K562 (cell line): Measurements from ENCODE around the gene TPPP. TPM values are rescaled to one million over a fixed set of nuclear protein-coding genes. Genes with fewer than 3 reads are reported as not detected.
A peak's percentile ranks its signal among the peaks of the same experiment; 100 is the strongest.

Experiments
- ATAC-seq: fragments of 200-7000 bp; cut with Tn5 transposase; 3 replicates; pipeline ENCODE4 v1.9.1; 2020; ENCODE audit warnings: moderate library complexity
- BruUV-seq: library from RNA; stranded (reverse); fragments of 400-500 nt; replicated peaks from 2 replicates; lab custom pipeline; 2021; lab: Mats Ljungman, UMichigan
- CTCF ChIA-PET: fragments of 300-600 bp; formaldehyde crosslinking; extraction: SDS; loops from one replicate; lab custom pipeline; 2021; ENCODE audit warnings: low intra/inter-chr PET ratio; lab: Yijun Ruan, JAX
- POLR2A ChIA-PET: fragments of 300-600, 350-650 bp; sonication (Branson Sonifier 250); formaldehyde crosslinking; extraction: SDS; loops from one replicate; lab custom pipeline; 2021; ENCODE audit warnings: antibody characterized with exemption, inconsistent platforms; lab: Yijun Ruan, JAX
- DNase-seq, 4 experiments: peaks; one replicate each; pipeline versions ENCODE4 v3.0.0 to v3.0.0-alpha.2; 2011 to 2018; ENCODE audit warnings: low spot score in 3 of 4, mixed read lengths in 3 of 4; ENCODE audit errors: extremely low read depth in 1 of 4
- FAIRE-seq: peaks from 2 replicates; lab custom pipeline; 2011; peaks lifted over from hg19 to GRCh38; lab: Jason Lieb, UNC
- H2AFZ ChIP-seq: 2 replicates; pipeline ENCODE4 v1.6.0; 2011; ENCODE audit warnings: low read depth, low read length, control low read depth, inconsistent platforms
- H3K27ac ChIP-seq: fragments of 200-600 bp; 3 replicates; pipeline ENCODE4 v1.8.0; 2011; ENCODE audit warnings: low read depth, mild to moderate bottlenecking, control low read depth, inconsistent platforms, low read length, moderate library complexity, mixed read lengths; ENCODE audit errors: extremely low read depth
- H3K27me3 ChIP-seq, 2 experiments: fragments of 300-600 bp in 1 of 2; 2 replicates in 1 of 2; 3 replicates in 1 of 2; pipeline versions ENCODE4 v1.6.0 to v1.8.0; 2011; ENCODE audit warnings: inconsistent platforms in 2 of 2, low read length in 2 of 2, mild to moderate bottlenecking in 1 of 2, mixed read lengths in 1 of 2, moderate library complexity in 1 of 2; ENCODE audit not compliant: control insufficient read depth in 2 of 2, insufficient read depth in 2 of 2
- H3K36me3 ChIP-seq: fragments of 300-600 bp; 3 replicates; pipeline ENCODE4 v1.8.0; 2011; ENCODE audit warnings: mild to moderate bottlenecking, low read length, inconsistent platforms; ENCODE audit not compliant: control insufficient read depth, insufficient read depth
- H3K4me1 ChIP-seq, 2 experiments: fragments of 200-600 bp in 1 of 2; replicated peaks in 1 of 2; 2 replicates in 1 of 2; 3 replicates in 1 of 2; pipeline versions ENCODE4 v1.5.1 to v1.8.0; 2011; ENCODE audit warnings: inconsistent platforms in 2 of 2, low read length in 2 of 2, mild to moderate bottlenecking in 1 of 2, mixed read lengths in 1 of 2, moderate library complexity in 1 of 2; ENCODE audit not compliant: control insufficient read depth in 2 of 2, insufficient read depth in 2 of 2
- H3K4me2 ChIP-seq: 2 replicates; pipeline ENCODE4 v1.6.1; 2011; ENCODE audit warnings: low read length, control low read depth, inconsistent platforms, mixed read lengths; ENCODE audit not compliant: insufficient read depth
- H3K4me3 ChIP-seq: fragments of 200-600 bp; sonication (generic), shearing (Covaris generic); 2 replicates; pipeline ENCODE4 v1.5.1; 2016; ENCODE audit warnings: control low read depth, inconsistent platforms
- H3K79me2 ChIP-seq: fragments of 200-600 bp; 3 replicates; pipeline ENCODE4 v1.8.0; 2011; ENCODE audit warnings: low read length, inconsistent platforms; ENCODE audit not compliant: control insufficient read depth, insufficient read depth
- H3K9ac ChIP-seq, 2 experiments: 2 replicates each; pipeline versions ENCODE4 v1.6.0 to v1.6.1; 2011; ENCODE audit warnings: low read depth in 2 of 2, low read length in 2 of 2, control low read depth in 1 of 2, inconsistent platforms in 1 of 2, mild to moderate bottlenecking in 1 of 2, mixed read lengths in 1 of 2; ENCODE audit not compliant: insufficient read depth in 1 of 2
- H3K9me1 ChIP-seq: one replicate; pipeline ENCODE4 v1.6.0; 2011; ENCODE audit warnings: inconsistent platforms, mild to moderate bottlenecking, low read length, moderate library complexity; ENCODE audit not compliant: control insufficient read depth, insufficient read depth
- H3K9me3 ChIP-seq: replicated peaks from 2 replicates; pipeline ENCODE4 v1.5.1; 2011; ENCODE audit warnings: low read depth, low read length, inconsistent platforms; ENCODE audit not compliant: control insufficient read depth, insufficient read depth
- H4K20me1 ChIP-seq: replicated peaks from 2 replicates; pipeline ENCODE4 v1.6.1; 2011; ENCODE audit warnings: low read length, inconsistent platforms, mixed read lengths; ENCODE audit not compliant: control insufficient read depth, insufficient read depth
- FIP1L1 ChIP-seq: fragments of 200-400 bp; formaldehyde crosslinking; IDR thresholded peaks from 2 replicates; pipeline ENCODE4 v1.6.1; 2018; ENCODE audit warnings: mild to moderate bottlenecking, low read depth, low read length; ENCODE audit not compliant: poor library complexity, severe bottlenecking
- POLR2G ChIP-seq: fragments of 200-400 bp; formaldehyde crosslinking; IDR thresholded peaks from 2 replicates; pipeline ENCODE4 v1.6.1; 2017; ENCODE audit warnings: low read depth, mild to moderate bottlenecking, antibody characterized with exemption, low read length, moderate library complexity
- PTTG1 ChIP-seq: fragments of 450-650 bp; IDR thresholded peaks from 2 replicates; pipeline ENCODE4 v1.6.1; 2016; ENCODE audit warnings: low read depth, mild to moderate bottlenecking, missing genetic modification characterization, missing compliant biosample characterization
- ZNF699 ChIP-seq: fragments of 250-450 bp; sonication (Bioruptor Pico); IDR thresholded peaks from 2 replicates; pipeline ENCODE4 v1.8.0; 2021; ENCODE audit warnings: mild to moderate bottlenecking, moderate library complexity; ENCODE audit not compliant: insufficient replicate concordance
- WGBS: fragments of 100-300 bp; shearing (Covaris generic); methylation state at CpG from one replicate; pipeline ENCODE4 v1.1.6; 2016; ENCODE audit warnings: low coverage, mixed read lengths; ENCODE audit not compliant: insufficient coverage; ENCODE audit errors: missing lambda C conversion rate; 5-methylcytosine and 5-hydroxymethylcytosine counted together
- in situ Hi-C: fragments of 300-500 bp; cut with MboI; formaldehyde crosslinking; loops from 4 replicates; pipeline ENCODE4 v1.15.0; 2018; ENCODE audit warnings: inconsistent platforms, mixed read lengths
- intact Hi-C: fragments of 100-400 bp; cut with micrococcal nuclease; formaldehyde crosslinking; loops from 2 replicates; pipeline ENCODE4 v1.14.2; 2022
- polyA plus RNA-seq, 8 experiments: library from polyadenylated mRNA; depleted of rRNA in 4 of 8; stranded (reverse) in 5 of 8; unstranded in 3 of 8; fragments of >200 nt; fragmentation: Nextera tagmentation in 2 of 8; fragmentation: Illumina TruSeq in 1 of 8; extraction: Ambion mirVana in 2 of 8; extraction: Trizol in 1 of 8; gene quantifications; 2 replicates each; pipeline versions ENCODE4 v1.2.1 to v1.2.3, GENCODE V29; 2011 to 2014; ENCODE audit warnings: inconsistent platforms in 1 of 8, missing spikeins in 1 of 8
- total RNA-seq, 7 experiments: library from RNA; depleted of rRNA in 6 of 7; stranded (reverse); fragments of >200 nt in 6 of 7; fragmentation: Illumina TruSeq in 2 of 7; extraction: Trizol in 2 of 7; gene quantifications; 2 replicates each; pipeline versions ENCODE4 v1.2.1 to v1.2.3, GENCODE V29; 2011 to 2021; ENCODE audit warnings: low replicate concordance in 1 of 7
- TF ChIP-seq, protein P1 (sequence below): fragments of 450-650 bp; formaldehyde crosslinking; IDR thresholded peaks from 2 replicates; pipeline ENCODE4 v1.4.0; 2022; ENCODE audit warnings: mild to moderate bottlenecking, moderate library complexity
- TF ChIP-seq, protein P2 (sequence below): fragments of 250-450 bp; sonication (Bioruptor Pico); IDR thresholded peaks from 2 replicates; pipeline ENCODE4 v1.8.0; 2022; ENCODE audit warnings: moderate library complexity, mild to moderate bottlenecking, inconsistent platforms

Gene TPPP
- total and polyA plus RNA-seq, 9 of the 15 experiments (the other 6 are each of a cell fraction or from before 2014, with no cell fraction given), result 0.01 to 0.07 (median 0.03) TPM; not detected in 6

DNA sequence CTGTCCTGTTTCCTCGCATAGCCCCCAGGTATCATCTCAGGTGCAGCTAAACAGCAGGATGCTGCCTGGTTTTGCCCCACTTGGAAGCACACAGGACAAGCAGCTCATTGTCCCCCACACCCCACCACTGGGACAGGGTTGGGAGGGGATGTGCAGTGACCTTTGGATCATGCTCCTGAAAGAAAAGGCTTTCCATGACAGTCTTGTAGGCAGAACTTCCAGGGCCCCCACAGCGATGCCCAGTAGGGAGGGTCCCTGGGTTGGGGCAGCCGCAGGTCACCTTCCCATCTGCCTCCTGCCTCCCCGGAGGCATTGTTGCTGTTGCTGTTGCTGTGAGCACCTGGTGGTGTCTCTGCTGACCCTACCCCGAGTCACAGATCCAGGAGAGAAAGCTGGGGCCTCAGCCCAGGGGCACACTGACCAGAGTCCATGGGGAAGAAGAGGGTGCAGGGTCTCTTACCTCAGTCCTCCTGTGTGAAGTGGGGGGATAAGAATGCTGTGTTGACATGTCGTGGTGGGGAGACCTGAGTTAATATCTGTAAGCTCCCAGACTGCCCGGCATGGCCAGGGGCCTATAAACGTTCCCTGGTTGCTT, 72.5 kb downstream of the TPPP start:
- CTCF ChIA-PET, result no interaction called here

DNA sequence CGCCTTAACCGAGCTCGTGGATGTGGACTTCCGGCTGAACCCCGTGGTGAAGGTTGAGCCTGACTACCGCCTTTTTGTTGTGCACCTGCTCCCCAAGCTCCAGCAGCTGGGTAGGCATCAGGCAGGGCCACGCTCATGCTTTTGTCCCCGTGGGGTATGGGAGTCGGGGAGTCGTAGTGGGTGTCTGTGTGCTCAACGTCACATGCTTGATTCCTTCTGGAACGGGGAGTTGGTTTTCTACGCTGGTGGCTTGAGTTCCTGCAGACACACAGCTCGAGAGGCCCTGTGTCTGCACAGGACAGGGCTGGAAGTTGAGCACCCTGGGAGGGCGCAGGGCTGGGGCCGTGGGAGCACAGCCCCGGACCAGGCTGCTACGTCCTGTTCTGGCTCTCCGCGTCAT, 73.0 kb downstream of the TPPP start:
- Histone ChIP-seq H3K27ac (no peak overlapping the region), H3K27me3 (no peaks in the 10 kb centered on the region), H3K9ac (no peak overlapping the region), H3K36me3 (peaks cover 98% of the 10 kb centered on the region), H2AFZ (no peak overlapping the region), H4K20me1 (peaks cover 25% of the 10 kb centered on the region), H3K4me2 (no peak overlapping the region), H3K9me3 (no peaks in the 10 kb centered on the region), H3K9me1 (peaks cover 12% of the 10 kb centered on the region), H3K4me3 (no peak overlapping the region), H3K4me1 (peaks cover 0 to 24% of the 10 kb centered on the region in 2 experiments; a peak in 3 of 5 replicates), H3K79me2 (peaks cover 33% of the 10 kb centered on the region)
- intact Hi-C loops (no loop called here), in situ Hi-C loops (no loop called here)
- CTCF ChIA-PET, result no interaction called here
- DNase-seq (no peak), ATAC-seq (no peak), FAIRE-seq (no peak)
- POLR2A ChIA-PET, result interaction anchor here (0.5 to 0.6 kb wide), 3 partner anchors 96 to 103 kb away, joined by 3 read pairs; no protein-coding TSS in a partner anchor
- TF ChIP-seq, protein P1, sequence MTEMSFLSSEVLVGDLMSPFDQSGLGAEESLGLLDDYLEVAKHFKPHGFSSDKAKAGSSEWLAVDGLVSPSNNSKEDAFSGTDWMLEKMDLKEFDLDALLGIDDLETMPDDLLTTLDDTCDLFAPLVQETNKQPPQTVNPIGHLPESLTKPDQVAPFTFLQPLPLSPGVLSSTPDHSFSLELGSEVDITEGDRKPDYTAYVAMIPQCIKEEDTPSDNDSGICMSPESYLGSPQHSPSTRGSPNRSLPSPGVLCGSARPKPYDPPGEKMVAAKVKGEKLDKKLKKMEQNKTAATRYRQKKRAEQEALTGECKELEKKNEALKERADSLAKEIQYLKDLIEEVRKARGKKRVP (CRISPR knock-in tag), result no peak
- peak; percentile 52; the same call in 1 of the 2 replicates for TF ChIP-seq POLR2G
- WGBS, result 98% methylated on average over 20 of the region's 20 CpGs
- BruUV-seq, result no TSS peak

More for the DNA sequence above, 72.5 kb downstream of the TPPP start:
- in situ Hi-C loops, result no loop called here
- WGBS, result 94% methylated on average over 8 of the region's 8 CpGs
- Histone ChIP-seq H3K79me2 (peaks cover 27% of the 10 kb centered on the region), H3K4me3 (no peak overlapping the region), H3K9me1 (peaks cover 12% of the 10 kb centered on the region), H3K9me3 (no peaks in the 10 kb centered on the region), H3K4me2 (no peak overlapping the region), H4K20me1 (peaks cover 25% of the 10 kb centered on the region), H3K27ac (no peak overlapping the region), H3K36me3 (peaks cover 98% of the 10 kb centered on the region), H3K27me3 (no peaks in the 10 kb centered on the region), H3K4me1 (peaks cover 0 to 19% of the 10 kb centered on the region in 2 experiments; a peak in 2 of 5 replicates), H3K9ac (no peak overlapping the region), H2AFZ (no peak overlapping the region)
- BruUV-seq, result no TSS peak
- TF ChIP-seq ZNF699 (CRISPR knock-in tag) (no peak), FIP1L1 (no peak), PTTG1 (no peak)
- TF ChIP-seq, protein P2, sequence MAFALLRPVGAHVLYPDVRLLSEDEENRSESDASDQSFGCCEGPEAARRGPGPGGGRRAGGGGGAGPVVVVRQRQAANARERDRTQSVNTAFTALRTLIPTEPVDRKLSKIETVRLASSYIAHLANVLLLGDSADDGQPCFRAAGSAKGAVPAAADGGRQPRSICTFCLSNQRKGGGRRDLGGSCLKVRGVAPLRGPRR, result no peak
- POLR2A ChIA-PET, result interaction anchor here (0.5 to 2.0 kb wide), 3 partner anchors 14 to 104 kb away, joined by 3 to 5 read pairs (median 3); no protein-coding TSS in a partner anchor
- no peak for FAIRE-seq
- intact Hi-C loops, result no loop called here
- no peak for DNase-seq
- no peak for ATAC-seq
